GM18511 (cell line): Measurements from ENCODE around the gene CXCL16.

ENCODE experiments used
- ATAC-seq: cut with Tn5 transposase; IDR thresholded peaks from one replicate; pipeline ENCODE4 v1.9.1; 2021; ENCODE audit warnings: mild to moderate bottlenecking, moderate library complexity; ENCODE audit not compliant: unreplicated experiment

Gene CXCL16

DNA sequence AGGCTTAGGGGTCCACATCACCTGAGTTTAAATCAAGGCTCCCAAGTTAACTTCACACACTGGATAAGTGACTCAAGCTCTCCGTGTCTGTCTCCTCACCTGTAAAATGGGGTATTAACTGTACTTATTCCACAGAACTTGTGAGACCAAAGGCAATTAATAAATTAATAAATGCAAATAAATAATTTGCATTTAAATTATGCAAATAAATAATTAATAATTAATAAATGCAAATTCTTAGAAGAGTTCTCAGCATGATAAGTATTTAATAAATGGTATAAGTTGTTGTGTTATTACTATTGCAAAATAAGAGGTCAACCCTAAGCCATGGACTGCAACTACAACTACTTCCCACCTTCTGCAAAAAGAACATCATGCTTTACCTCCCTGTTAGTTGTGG lies 13.7 kb upstream of the CXCL16 start:
- ATAC-seq, result no peak

DNA sequence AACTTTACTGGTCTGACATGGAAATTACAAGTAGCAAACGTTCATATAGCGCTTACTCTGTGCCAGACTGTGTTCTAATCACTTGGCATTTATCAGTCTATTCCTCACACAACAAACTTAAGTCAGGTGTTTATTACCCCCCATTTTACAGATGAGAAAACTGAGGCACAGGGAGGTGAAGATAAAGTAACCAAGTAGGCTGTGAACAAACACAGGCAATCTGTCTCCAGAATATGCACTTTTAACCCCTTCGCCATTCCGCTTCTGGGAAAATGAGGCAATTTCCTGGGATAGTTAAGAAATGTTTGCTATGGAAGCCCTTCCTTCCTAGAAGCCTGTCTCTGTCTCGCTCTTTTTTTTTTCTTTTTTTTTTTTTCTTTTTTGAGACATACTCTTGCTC lies 12.2 kb upstream of the CXCL16 start:
- ATAC-seq, result no peak

DNA sequence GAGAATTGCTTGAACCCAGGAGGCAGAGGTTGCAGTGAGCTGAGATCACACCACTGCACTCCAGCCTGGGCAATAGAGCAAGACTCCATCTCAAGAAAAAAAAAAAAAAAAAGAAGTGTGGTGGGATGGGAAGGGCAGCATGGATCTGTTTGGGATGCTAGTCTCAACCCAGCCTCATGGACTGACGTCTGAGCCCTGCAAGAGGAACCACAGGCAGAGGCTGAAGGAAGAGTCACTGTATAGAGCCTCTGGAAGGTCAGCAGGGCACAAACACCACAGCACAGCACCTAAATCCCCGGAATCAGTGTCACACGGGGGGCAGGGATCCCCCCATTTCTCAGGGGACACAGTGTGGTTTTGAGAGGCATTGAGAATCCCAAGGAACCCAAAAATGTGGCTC lies 10.9 kb upstream of the CXCL16 start:
- no peak for ATAC-seq

DNA sequence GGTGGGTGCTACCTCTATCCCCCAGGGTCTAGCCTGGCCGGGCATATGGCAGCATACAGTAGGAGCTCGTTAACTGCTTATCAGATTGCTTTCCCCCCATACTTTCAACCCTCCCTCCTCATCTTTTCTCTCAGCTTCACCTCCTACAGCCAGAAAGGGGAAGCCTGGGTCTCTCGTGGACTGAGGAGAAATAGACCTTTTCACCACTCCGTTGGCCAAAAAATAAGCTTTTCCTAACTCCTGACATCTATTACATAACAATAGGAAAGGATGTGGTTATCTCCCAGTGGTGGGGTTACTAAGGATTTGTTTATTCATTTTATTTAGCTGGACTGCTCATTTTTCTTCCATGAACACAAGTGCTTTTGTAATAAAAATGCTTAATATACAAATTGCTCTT lies 9.0 kb upstream of the CXCL16 start:
- ATAC-seq, result no peak

DNA sequence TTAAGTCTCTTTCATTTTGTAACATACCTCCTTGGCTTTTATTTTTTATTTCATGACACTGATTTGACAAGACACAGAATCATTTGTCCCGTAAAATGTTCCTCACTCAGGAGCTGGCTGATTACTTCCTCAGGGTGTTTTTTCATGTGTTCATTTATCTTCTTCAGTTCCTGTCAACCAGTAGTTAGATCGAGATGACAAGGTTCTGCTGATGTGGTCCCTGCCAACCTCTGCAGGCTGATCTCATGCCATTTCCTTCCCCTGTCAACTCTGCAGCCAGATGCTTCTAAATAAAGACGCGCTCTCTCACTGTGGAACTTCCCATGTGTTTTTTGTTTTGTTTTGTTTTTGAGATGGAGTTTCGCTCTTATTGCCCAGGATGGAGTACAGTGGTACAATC lies 8.1 kb upstream of the CXCL16 start:
- ATAC-seq, result no peak

DNA sequence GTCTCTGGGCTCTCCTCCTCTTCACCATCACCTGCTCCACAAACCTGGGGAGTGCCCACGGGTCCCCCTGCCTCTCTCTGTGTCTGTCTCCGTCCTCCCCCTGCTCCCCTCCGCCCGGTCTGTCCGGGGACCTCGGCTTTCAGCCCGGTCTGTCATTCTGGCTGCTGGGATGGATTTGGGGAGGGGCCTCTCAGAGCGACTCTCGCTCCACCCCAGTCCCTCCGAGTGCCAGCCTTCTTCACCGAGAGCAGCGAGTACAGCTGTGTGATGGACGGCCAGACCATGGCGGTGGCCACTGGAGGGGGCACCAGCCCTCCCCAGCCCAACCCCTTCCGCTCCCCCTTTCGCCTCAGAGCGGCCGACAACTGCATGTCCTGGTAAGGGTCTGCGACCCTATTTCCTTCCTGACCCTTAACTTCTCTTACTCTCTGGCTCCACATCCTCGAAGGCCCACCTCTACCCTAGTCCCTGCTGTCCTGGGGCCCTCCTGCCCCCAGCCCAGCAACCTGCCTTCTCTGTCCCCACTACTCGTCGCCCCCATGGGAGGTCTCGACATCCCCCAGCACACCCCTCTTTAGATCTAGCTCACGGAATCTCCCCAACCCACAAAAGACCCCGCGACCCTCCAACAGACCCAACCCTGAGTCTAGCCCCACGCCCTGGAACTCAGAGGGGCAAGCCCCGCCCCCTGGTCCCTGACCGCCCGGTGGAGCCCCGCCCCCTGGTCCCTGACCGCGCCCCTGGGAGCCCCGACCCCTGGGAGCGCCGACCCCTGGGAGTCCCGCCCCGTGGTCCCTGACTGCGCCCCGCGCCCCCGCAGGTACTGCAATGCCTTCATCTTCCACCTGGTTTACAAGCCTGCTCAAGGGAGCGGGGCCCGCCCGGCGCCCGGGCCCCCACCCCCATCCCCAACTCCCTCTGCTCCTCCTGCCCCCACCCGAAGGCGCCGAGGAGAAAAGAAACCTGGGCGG lies 5.6 kb upstream of the CXCL16 start:
- no peak for ATAC-seq

DNA sequence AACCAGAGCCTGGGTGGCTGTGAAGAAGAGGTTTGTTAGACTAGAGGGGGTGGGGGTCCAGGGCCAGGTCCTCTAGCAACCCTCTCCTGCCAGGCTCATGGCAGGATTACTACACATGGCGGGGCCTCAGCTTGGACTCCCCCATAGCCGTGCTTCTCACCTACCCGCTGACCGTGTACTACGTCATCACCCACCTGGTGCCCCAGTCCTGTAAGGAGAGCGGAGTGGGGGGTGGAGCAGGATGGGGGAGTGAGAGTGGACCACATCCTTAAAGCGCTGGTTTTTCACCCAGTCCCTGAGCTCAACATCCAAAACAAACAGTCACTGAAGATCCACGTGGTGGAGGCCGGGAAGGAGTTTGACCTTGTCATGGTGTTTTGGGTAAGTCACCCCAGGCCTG lies 4.2 kb upstream of the CXCL16 start:
- no peak for ATAC-seq

DNA sequence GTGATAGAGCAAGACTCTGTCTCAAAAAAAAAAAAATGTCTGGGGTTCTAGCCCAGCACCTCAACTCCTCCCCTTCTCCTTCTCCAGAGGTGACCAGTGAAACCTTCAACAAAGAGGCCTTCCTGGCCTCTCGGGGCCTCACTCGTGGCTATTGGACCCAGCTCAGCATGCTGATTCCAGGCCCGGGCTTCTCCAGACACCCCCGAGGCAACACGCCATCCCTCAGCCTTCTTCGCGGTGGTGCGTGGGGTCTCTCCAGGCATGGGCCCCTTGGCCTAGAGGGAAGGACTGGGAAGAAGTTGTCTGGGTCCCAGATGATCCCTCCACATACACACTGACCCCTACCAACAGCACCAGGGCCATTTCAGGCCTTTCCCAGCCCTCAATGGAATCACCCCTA lies 3.5 kb upstream of the CXCL16 start:
- ATAC-seq, result no peak

DNA sequence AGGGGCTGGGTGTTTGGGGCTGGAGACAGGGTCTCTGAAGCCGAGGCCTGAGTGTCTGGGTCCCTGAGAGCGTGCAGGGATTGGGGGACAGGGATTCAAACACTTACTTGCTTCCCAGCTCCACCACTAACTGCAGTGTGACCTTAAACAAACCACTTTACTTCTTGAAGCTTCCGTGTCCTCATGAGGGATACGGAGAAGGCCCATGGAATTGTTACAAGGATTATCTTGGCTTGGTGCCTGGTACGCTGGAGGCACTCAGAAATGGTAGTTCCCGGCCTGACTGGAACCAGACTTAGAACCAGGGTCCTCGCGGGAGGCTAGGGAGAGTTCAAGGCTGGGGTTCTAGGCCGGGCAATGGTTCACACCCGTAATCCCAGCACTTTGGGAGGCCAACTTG lies 2.9 kb upstream of the CXCL16 start:
- no peak for ATAC-seq

DNA sequence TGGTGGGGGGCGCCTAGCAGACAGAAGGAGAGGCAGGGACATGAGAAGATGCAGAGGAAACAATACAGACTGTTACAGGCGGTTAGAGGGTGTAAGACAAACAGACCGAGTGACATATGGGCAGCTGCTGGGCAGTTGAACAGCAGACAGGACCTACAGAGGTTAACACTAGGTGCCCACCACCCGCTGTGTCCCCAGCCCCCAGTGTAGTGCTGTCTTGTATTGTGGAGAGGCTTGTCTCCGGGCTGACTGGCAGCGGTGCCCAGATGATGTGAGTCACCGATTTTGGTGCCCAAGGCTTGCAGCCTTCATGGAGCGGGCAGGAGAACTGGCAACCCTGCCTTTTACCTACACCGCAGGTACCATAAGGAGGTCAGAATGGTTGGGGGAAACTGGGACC lies 2.4 kb upstream of the CXCL16 start:
- no peak for ATAC-seq

DNA sequence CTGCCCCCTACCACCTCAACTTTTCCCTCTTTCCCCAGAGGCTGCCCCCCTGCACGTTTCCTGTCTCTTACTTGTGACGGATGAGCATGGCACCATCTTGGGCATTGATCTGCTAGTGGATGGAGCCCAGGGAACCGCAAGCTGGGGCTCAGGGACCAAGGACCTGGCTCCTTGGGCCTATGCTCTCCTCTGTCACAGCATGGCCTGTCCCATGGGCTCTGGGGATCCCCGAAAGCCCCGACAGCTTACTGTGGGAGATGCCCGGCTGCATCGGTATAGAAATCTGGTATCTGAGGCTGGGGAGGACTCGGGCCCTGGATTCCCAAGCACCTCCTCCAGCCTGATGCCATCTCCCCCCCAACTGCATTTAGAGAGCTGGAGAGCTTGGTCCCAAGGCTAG lies 1.8 kb upstream of the CXCL16 start:
- ATAC-seq, result no peak

DNA sequence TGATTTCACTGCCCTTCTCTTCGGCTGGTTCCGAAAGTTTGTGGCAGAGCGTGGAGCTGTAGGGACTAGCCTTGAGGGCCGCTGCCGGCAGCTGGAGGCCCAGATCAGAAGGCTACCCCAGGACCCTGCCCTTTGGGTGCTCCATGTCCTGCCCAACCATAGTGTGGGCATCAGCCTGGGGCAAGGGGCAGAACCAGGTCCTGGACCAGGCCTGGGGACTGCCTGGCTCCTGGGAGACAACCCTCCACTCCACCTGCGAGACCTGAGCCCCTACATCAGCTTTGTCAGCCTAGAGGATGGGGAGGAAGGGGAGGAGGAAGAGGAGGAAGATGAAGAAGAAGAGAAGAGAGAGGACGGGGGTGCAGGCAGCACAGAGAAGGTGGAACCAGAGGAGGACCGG lies 856 bp upstream of the CXCL16 start:
- no peak for ATAC-seq

DNA sequence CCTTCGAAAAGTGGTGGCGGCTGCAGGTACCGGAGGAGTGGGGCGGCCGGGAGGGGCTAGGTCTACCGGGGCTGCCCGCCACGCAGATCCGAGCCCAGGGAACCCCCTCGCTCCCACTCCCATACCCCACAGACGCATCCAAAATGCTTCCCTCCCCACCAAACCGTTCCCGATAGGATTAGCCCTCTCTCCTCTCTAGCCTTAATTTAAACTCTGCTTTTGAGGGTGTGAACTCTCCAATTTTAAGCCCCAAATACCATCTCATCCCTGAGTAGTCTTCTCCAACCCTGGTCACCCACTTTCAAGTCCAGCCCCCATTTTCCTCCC lies 260 bp upstream of the CXCL16 start:
- ATAC-seq, result no peak

DNA sequence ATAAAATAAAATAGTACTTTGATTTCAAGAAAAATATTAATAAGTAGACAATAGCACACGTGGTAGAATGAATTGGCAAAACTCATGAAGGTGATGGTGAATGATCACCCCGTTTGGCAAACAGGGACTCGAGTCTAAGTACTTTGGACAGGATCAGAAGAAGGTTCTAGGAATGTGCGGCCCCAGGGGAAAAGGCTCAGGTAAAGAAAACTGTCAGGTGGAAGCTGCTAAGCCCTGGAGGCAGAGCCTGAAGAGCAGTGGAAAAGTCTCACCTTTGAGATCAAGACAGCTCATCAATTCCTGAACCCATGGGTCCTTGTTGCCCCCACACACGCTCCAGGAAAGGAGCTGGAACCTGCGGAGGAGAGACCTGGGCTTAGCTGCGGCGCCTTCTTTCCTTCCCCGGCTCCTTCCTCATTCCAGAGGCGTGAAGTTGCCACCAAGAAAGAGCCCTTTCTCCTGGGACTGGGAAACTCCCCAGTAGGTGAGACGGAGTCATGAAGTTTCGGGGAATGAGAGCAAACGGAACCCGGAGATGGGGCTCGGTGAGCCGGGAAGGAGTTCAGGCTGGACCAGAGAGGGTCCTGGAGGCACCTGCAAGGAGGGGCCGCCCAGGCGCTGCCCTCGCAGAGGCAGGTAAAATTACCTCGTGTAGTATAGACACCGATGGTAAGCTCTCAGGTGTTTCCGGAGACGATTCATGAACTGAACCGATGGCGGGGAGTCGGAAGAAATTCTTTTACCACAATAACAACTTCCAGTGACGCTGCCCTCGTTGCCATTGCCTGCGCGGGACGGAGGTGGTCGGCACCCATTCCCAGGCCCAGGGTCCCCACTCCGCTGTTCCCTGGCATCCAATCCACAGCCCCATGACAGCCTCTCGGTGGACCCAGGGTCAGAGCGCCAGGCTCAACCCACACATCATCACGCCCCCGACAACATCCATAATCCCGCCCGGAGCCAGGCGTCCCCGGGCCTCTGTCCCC lies 1.3 kb downstream of the CXCL16 start:
- ATAC-seq, result no peak

DNA sequence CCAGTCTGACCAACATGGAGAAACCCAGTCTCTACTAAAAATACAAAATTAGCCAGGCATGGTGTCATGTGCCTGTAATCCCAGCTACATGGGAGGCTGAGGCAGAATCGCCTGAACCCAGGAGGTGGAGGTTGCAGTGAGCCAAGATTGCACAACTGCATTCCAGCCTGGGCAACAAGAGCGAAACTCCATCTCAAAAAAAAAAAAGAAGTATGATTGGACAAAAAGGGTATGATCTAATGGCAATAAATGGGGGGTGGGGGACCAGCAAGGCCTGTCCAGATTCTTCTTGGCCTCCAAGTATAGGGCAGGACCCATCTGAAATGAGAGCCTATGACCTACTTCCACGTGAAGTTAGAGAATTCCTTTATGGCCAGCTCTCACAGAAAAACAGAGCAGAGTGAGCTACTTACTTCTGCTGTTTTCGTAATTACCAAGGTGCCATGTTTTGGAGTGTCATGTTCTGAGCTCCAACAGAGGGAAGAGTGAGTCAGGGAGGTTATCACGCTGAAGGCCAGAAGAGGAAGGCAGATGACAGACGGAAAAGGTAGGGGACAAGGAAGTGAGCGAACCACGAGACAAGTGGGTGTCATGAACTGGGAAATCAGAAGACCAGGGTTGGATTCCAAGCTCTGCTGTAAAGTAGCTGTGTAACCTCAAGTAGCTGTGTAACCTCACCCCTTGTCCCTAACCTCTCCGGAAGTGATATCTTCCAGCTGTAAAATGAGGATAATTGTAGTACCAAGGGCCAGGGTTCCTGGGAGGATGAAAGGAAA lies 3.7 kb downstream of the CXCL16 start:
- no peak for ATAC-seq

DNA sequence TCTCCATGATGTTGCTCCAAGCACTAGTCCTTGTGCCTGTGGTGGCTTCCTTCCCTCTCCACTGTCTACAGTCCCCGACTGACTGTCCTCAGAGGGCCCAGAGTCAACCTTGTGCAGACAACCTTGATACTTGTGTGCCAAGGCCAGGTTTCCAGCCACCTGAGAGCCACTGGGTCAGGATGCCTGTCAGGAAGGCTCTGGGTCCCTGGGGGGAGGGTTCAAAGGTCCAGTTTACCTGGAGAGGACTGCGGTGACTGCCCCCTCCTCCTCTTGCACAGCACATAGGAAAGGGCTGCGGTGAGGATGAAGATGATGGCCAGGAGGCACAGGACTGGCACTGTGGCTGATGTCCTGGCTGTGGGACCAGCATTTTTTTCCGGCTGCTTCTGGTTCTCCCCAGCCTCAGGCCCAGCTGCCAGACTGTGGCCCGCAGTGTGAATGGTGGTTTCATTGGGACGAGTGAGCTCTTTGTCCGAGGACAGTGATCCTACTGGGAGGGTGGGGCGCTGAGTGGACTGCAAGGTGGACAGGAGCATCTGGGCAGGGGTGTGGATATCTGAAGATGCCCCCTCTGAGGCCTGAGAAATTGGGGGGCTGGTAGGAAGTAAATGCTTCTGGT lies 4.8 kb downstream of the CXCL16 start:
- no peak for ATAC-seq

DNA sequence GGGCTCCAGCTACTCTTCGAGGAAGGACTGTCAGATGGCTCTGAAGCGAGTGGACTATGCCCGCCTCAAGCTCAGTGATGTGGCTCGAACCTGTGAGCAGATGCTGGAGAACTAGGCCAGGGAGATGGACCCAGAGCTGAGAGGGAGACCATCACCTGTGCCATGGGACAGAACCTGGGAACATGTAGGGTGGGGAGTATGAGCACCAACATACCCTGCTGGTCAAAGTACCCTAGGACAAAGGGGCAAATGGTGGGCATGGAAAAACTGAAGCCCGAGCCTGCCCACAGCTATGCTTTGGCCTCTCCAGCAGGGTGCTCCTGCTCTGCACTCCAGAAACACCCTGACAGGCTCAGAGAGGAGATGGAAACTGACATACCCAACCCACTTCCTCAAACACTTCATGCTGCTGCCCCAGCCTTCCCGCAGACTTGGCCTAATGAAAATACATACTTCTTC lies 6.6 kb downstream of the CXCL16 start:
- no peak for ATAC-seq

DNA sequence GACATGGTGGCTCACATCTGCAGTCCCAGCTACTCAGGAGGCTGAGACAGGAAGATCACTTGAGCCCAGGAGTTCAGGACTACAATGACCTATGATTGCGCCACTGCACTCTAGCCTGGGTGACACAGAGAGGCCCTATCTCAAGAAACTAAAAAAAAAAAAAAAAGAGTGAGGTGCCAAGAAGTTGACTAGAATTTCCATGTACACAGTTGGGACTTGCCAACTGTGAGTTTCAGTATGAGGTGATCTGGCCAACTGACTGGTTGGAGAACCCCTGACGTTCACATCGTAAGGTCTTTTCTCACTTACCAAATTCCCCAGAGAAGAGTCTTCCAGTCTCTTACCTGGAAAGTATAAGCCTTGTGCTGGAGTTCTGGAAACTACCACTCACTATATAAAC lies 11.6 kb downstream of the CXCL16 start:
- ATAC-seq, result no peak

DNA sequence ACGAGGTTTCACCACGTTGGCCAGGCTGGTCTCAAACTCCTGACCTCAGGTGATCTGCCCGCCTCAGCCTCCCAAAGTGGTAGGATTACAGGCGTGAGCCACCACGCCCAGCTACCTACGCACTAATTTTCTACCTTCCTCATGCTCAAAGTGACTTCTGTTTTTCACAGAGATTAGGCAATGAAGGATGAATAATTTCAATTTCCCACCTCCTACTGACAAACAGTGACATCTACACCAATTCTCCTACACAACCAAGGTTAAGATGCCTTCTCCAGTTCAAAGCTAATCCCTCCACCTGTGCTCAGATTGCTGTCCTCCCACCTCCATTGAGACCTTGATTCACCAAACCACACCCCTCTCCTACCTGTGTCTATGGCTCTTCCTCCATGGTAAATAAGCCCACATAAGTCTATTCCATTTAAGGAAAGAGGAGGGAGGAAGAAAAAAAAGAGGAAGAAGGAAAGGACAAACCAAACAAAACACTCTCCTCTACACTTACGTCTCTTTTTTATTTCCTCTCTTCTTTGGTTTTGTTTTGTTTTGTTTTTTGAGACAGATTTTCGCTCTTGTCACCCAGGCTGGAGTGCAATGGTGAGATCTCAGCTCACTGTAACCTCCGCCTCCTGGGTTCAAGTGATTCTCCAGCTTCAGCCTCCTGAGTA lies 13.9 kb downstream of the CXCL16 start:
- no peak for ATAC-seq

DNA sequence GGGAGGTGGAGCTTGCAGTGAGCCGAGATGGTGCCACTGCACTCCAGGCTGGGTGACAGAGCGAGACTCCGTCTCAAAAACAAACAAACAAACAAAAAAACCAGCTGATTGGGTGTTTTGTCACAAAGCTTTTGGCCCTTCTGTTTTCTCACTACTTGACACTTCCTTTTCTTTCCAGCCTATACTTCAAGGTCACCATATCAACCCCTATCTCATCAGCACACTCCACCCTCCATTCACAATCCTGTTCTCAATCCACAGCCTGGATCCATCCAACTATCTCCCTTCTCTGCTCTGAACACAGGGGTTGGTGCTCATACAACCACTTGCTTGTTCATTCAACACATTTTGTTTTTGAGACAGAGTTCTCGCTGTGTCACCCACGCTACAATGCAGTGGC lies 15.1 kb downstream of the CXCL16 start:
- no peak for ATAC-seq
